Measurements from ENCODE around the gene ABCF2.

GRCh38 chr7:151242159-151243044 lies 15.4 kb upstream of the ABCF2 start:
- TF ChIP-seq EZH2 (IDR thresholded peaks at IDR 0.05) (no peak), CTCF (IDR thresholded peaks at IDR 0.05) (no peak)

Measured in neural progenitor cell (in vitro differentiated cells).